ENCODE measurements around the gene RBBP9. TPM values are rescaled to one million over a fixed set of nuclear protein-coding genes. Genes with fewer than 3 reads are reported as not detected.

RBBP9 gene
- total RNA-seq, 1 experiment from 2014 or later = 34.7 TPM

- ChIA-PET POLR2A (no interaction called here), CTCF (no interaction called here)
- intact Hi-C loops (cut with micrococcal nuclease; ENCODE audit: unreplicated experiment) = no loop called here
- no peak overlapping the region for H3K4me3 Mint-ChIP-seq (ENCODE audit: unreplicated experiment)
- H3K36me3 Mint-ChIP-seq (ENCODE audit: insufficient read depth, unreplicated experiment) = peaks cover 65% of the 10 kb centered on the region
- Histone ChIP-seq H3K27me3 (replicated peaks; ENCODE audit: control insufficient read depth, insufficient read depth, low read length) (no peaks in the 10 kb centered on the region), H3K4me3 (ENCODE audit: low read depth, low read length) (no peak overlapping the region), H3K36me3 (ENCODE audit: control insufficient read depth, insufficient read depth, low read length) (peaks cover 3% of the 10 kb centered on the region; the same call in 1 of the 2 replicates), H3K4me1 (no peaks in the 10 kb centered on the region), H3K9me3 (no peaks in the 10 kb centered on the region)
- no TSS peak for BruUV-seq (replicated peaks)
- H3K27ac Mint-ChIP-seq (ENCODE audit: unreplicated experiment) = no peak overlapping the region
- no peaks in the 10 kb centered on the region for H3K4me1 Mint-ChIP-seq (ENCODE audit: low read depth, unreplicated experiment)
- no peaks in the 10 kb centered on the region for H3K9me3 Mint-ChIP-seq (ENCODE audit: unreplicated experiment)
- no peak for DNase-seq
- TF ChIP-seq CTCF (IDR thresholded peaks at IDR 0.05; ENCODE audit: insufficient read depth in 1 of 2, low read depth in 1 of 2, low read length in 1 of 2, severe bottlenecking in 1 of 2, unreplicated experiment in 1 of 2) = no peak
- H3K27me3 Mint-ChIP-seq (ENCODE audit: insufficient read depth, unreplicated experiment) = no peaks in the 10 kb centered on the region
Observed at GRCh38 chr20:18543216-18543615, 46.2 kb upstream of the RBBP9 start.

DNA sequence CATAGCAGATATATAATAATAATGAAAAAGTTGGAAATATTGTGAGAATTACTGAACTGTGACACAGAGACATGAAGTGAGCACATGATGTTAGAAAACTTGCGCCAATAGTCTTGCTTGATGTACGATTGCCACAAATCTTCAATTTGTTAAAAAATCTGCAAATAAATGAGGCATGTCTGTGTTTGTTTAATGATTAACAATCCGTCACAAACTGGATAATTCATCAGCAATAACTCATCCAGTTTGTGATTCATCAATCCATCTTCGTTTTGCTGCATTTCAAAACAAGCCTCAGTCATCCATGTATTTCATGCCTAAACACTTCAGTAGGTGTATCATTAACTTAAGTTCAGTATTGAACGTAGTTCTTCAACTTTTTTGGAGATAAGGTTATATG is 44.7 kb upstream of the RBBP9 start:
- no peaks in the 10 kb centered on the region for H3K9me3 Mint-ChIP-seq (ENCODE audit: unreplicated experiment)
- Histone ChIP-seq H3K27me3 (replicated peaks; ENCODE audit: control insufficient read depth, insufficient read depth, low read length) (no peaks in the 10 kb centered on the region), H3K4me3 (ENCODE audit: low read depth, low read length) (no peak overlapping the region), H3K9me3 (no peaks in the 10 kb centered on the region), H3K4me1 (no peaks in the 10 kb centered on the region), H3K36me3 (ENCODE audit: control insufficient read depth, insufficient read depth, low read length) (peaks cover 3% of the 10 kb centered on the region; the same call in 1 of the 2 replicates)
- ChIA-PET CTCF (no interaction called here), POLR2A (no interaction called here)
- no peak for TF ChIP-seq CTCF (IDR thresholded peaks at IDR 0.05; ENCODE audit: insufficient read depth in 1 of 2, low read depth in 1 of 2, low read length in 1 of 2, severe bottlenecking in 1 of 2, unreplicated experiment in 1 of 2)
- intact Hi-C loops (cut with micrococcal nuclease; ENCODE audit: unreplicated experiment) = no loop called here
- H3K36me3 Mint-ChIP-seq (ENCODE audit: insufficient read depth, unreplicated experiment) = peaks cover 66% of the 10 kb centered on the region
- DNase-seq = no peak
- BruUV-seq (replicated peaks) = no TSS peak
- H3K4me1 Mint-ChIP-seq (ENCODE audit: low read depth, unreplicated experiment) = no peaks in the 10 kb centered on the region
- H3K27me3 Mint-ChIP-seq (ENCODE audit: insufficient read depth, unreplicated experiment) = no peaks in the 10 kb centered on the region
- H3K4me3 Mint-ChIP-seq (ENCODE audit: unreplicated experiment) = no peak overlapping the region
- no peak overlapping the region for H3K27ac Mint-ChIP-seq (ENCODE audit: unreplicated experiment)

GRCh38 chr20:18537651-18538050 is 40.6 kb upstream of the RBBP9 start:
- no peak for TF ChIP-seq CTCF (IDR thresholded peaks at IDR 0.05; ENCODE audit: insufficient read depth in 1 of 2, low read depth in 1 of 2, low read length in 1 of 2, severe bottlenecking in 1 of 2, unreplicated experiment in 1 of 2)
- ChIA-PET CTCF (no interaction called here), POLR2A (no interaction called here)
- no peaks in the 10 kb centered on the region for H3K36me3 ChIP-seq (ENCODE audit: control insufficient read depth, insufficient read depth, low read length)
- H3K9me3 ChIP-seq = no peaks in the 10 kb centered on the region
- Mint-ChIP-seq H3K27me3 (ENCODE audit: insufficient read depth, unreplicated experiment) (no peaks in the 10 kb centered on the region), H3K9me3 (ENCODE audit: unreplicated experiment) (no peaks in the 10 kb centered on the region), H3K36me3 (ENCODE audit: insufficient read depth, unreplicated experiment) (peaks cover 76% of the 10 kb centered on the region), H3K4me1 (ENCODE audit: low read depth, unreplicated experiment) (no peaks in the 10 kb centered on the region), H3K4me3 (ENCODE audit: unreplicated experiment) (no peak overlapping the region), H3K27ac (ENCODE audit: unreplicated experiment) (no peak overlapping the region)
- intact Hi-C loops (cut with micrococcal nuclease; ENCODE audit: unreplicated experiment) = no loop called here
- no peak for DNase-seq
- no TSS peak for BruUV-seq (replicated peaks)
- H3K4me1 ChIP-seq = no peaks in the 10 kb centered on the region
- no peaks in the 10 kb centered on the region for H3K27me3 ChIP-seq (replicated peaks; ENCODE audit: control insufficient read depth, insufficient read depth, low read length)
- no peak overlapping the region for H3K4me3 ChIP-seq (ENCODE audit: low read depth, low read length)
